HUES6 (cell line): Measurements from ENCODE around the gene MAGEB1.

ENCODE experiments used
- H3K27ac ChIP-seq: 2 replicates; pipeline ENCODE4 v1.7.0; 2013; ENCODE audit warnings: low read depth, mild to moderate bottlenecking, low read length, inconsistent platforms
- H3K27me3 ChIP-seq: 2 replicates; pipeline ENCODE4 v1.6.1; 2013; ENCODE audit warnings: low read length; ENCODE audit not compliant: control insufficient read depth, insufficient read depth
- H3K36me3 ChIP-seq: 2 replicates; pipeline ENCODE4 v1.6.1; 2013; ENCODE audit warnings: low read length; ENCODE audit not compliant: control insufficient read depth, insufficient read depth
- H3K4me1 ChIP-seq: 2 replicates; pipeline ENCODE4 v1.6.1; 2013; ENCODE audit warnings: low read length; ENCODE audit not compliant: control insufficient read depth, insufficient read depth
- H3K4me3 ChIP-seq: 2 replicates; pipeline ENCODE4 v1.5.1; 2013; ENCODE audit warnings: low read depth, low read length
- H3K9ac ChIP-seq: one replicate; pipeline ENCODE4 v1.6.1; 2013; ENCODE audit warnings: mild to moderate bottlenecking, low read length
- H3K9me3 ChIP-seq: 2 replicates; pipeline ENCODE4 v1.6.1; 2013; ENCODE audit warnings: low read depth, low read length; ENCODE audit not compliant: control insufficient read depth, insufficient read depth

The MAGEB1 gene

GRCh38 chrX:30248854-30249253 lies 1.9 kb downstream of the MAGEB1 start:
- no peaks in the 10 kb centered on the region for H3K36me3 ChIP-seq
- no peak overlapping the region for H3K9ac ChIP-seq
- no peak overlapping the region for H3K27ac ChIP-seq
- peaks cover 8% of the 10 kb centered on the region; the same call in 1 of the 2 replicates for H3K9me3 ChIP-seq
- H3K4me1 ChIP-seq, result no peaks in the 10 kb centered on the region; the same call in 1 of the 2 replicates
- no peaks in the 10 kb centered on the region for H3K27me3 ChIP-seq
- no peak overlapping the region for H3K4me3 ChIP-seq

- H3K36me3 ChIP-seq, result no peaks in the 10 kb centered on the region
- H3K27me3 ChIP-seq, result no peaks in the 10 kb centered on the region
- H3K9ac ChIP-seq, result no peak overlapping the region
- H3K27ac ChIP-seq, result no peak overlapping the region
- H3K4me3 ChIP-seq, result no peak overlapping the region
- H3K9me3 ChIP-seq, result peaks cover 43% of the 10 kb centered on the region
- no peaks in the 10 kb centered on the region for H3K4me1 ChIP-seq
Measured at GRCh38 chrX:30253257-30253656, 6.3 kb downstream of the MAGEB1 start.

- no peak overlapping the region for H3K4me3 ChIP-seq
- no peaks in the 10 kb centered on the region for H3K4me1 ChIP-seq
- H3K9ac ChIP-seq, result no peak overlapping the region
- no peaks in the 10 kb centered on the region for H3K36me3 ChIP-seq
- no peak overlapping the region for H3K27ac ChIP-seq
- peaks cover 27% of the 10 kb centered on the region for H3K9me3 ChIP-seq
- H3K27me3 ChIP-seq, result no peaks in the 10 kb centered on the region
Measured at GRCh38 chrX:30259927-30260326, 13.0 kb downstream of the MAGEB1 start.

GRCh38 chrX:30261012-30261411 lies 14.1 kb downstream of the MAGEB1 start:
- Histone ChIP-seq H3K4me3 (no peak overlapping the region), H3K9me3 (peaks cover 19% of the 10 kb centered on the region), H3K36me3 (no peaks in the 10 kb centered on the region), H3K4me1 (no peaks in the 10 kb centered on the region), H3K9ac (no peak overlapping the region), H3K27me3 (no peaks in the 10 kb centered on the region; the same call in 1 of the 2 replicates), H3K27ac (no peak overlapping the region)

GRCh38 chrX:30262763-30263162 lies 15.8 kb downstream of the MAGEB1 start:
- H3K36me3 ChIP-seq, result no peaks in the 10 kb centered on the region
- H3K27me3 ChIP-seq, result no peaks in the 10 kb centered on the region; the same call in 1 of the 2 replicates
- no peaks in the 10 kb centered on the region for H3K4me1 ChIP-seq
- peaks cover 3% of the 10 kb centered on the region; the same call in 1 of the 2 replicates for H3K9me3 ChIP-seq
- H3K9ac ChIP-seq, result no peak overlapping the region
- H3K27ac ChIP-seq, result no peak overlapping the region
- no peak overlapping the region for H3K4me3 ChIP-seq

- Histone ChIP-seq H3K27me3 (no peaks in the 10 kb centered on the region), H3K27ac (no peak overlapping the region), H3K36me3 (no peaks in the 10 kb centered on the region), H3K4me1 (no peaks in the 10 kb centered on the region), H3K4me3 (no peak overlapping the region), H3K9ac (no peak overlapping the region), H3K9me3 (peaks cover 9% of the 10 kb centered on the region; the same call in 1 of the 2 replicates)
Measured at GRCh38 chrX:30270639-30271038, 23.7 kb downstream of the MAGEB1 start.

- Histone ChIP-seq H3K4me1 (no peaks in the 10 kb centered on the region), H3K9ac (no peak overlapping the region), H3K9me3 (peaks cover 6% of the 10 kb centered on the region; the same call in 1 of the 2 replicates), H3K36me3 (no peaks in the 10 kb centered on the region), H3K27ac (no peak overlapping the region), H3K27me3 (no peaks in the 10 kb centered on the region), H3K4me3 (no peak overlapping the region)
Measured at GRCh38 chrX:30275498-30275897, 28.6 kb downstream of the MAGEB1 start.

GRCh38 chrX:30278365-30278764 lies 31.4 kb downstream of the MAGEB1 start:
- Histone ChIP-seq H3K4me3 (no peak overlapping the region), H3K4me1 (no peaks in the 10 kb centered on the region), H3K36me3 (no peaks in the 10 kb centered on the region), H3K27ac (no peak overlapping the region), H3K9me3 (no peaks in the 10 kb centered on the region), H3K27me3 (no peaks in the 10 kb centered on the region), H3K9ac (no peak overlapping the region)

GRCh38 chrX:30280428-30280827 lies 33.5 kb downstream of the MAGEB1 start:
- H3K4me1 ChIP-seq, result no peaks in the 10 kb centered on the region
- no peaks in the 10 kb centered on the region for H3K9me3 ChIP-seq
- H3K9ac ChIP-seq, result no peak overlapping the region
- H3K27ac ChIP-seq, result no peak overlapping the region
- no peaks in the 10 kb centered on the region for H3K27me3 ChIP-seq
- H3K36me3 ChIP-seq, result no peaks in the 10 kb centered on the region
- H3K4me3 ChIP-seq, result no peak overlapping the region

GRCh38 chrX:30282527-30282926 lies 35.6 kb downstream of the MAGEB1 start:
- Histone ChIP-seq H3K4me1 (no peaks in the 10 kb centered on the region), H3K27me3 (no peaks in the 10 kb centered on the region), H3K36me3 (no peaks in the 10 kb centered on the region), H3K9me3 (no peaks in the 10 kb centered on the region), H3K27ac (no peak overlapping the region), H3K4me3 (no peak overlapping the region), H3K9ac (no peak overlapping the region)

- no peaks in the 10 kb centered on the region for H3K4me1 ChIP-seq
- H3K27ac ChIP-seq, result no peak overlapping the region; the same call in 1 of the 2 replicates
- H3K4me3 ChIP-seq, result no peak overlapping the region
- H3K9me3 ChIP-seq, result no peaks in the 10 kb centered on the region
- H3K36me3 ChIP-seq, result no peaks in the 10 kb centered on the region
- no peaks in the 10 kb centered on the region for H3K27me3 ChIP-seq
- no peak overlapping the region for H3K9ac ChIP-seq
Measured at GRCh38 chrX:30283456-30284200, 36.7 kb downstream of the MAGEB1 start.
